Panc1 (cell line): ENCODE measurements around the gene KIF26B. TPM values are rescaled to one million over a fixed set of nuclear protein-coding genes. Genes with fewer than 3 reads are reported as not detected.

ENCODE experiments used
- ATAC-seq: fragments of 200-7000 bp; cut with Tn5 transposase; 2 replicates; pipeline ENCODE4 v1.9.1; 2020; ENCODE audit warnings: mild to moderate bottlenecking, moderate library complexity
- BruUV-seq: library from RNA; stranded (reverse); fragments of 400-500 nt; replicated peaks from 2 replicates; lab custom pipeline; 2021; lab: Mats Ljungman, UMichigan
- CTCF ChIA-PET: fragments of 300-600 bp; sonication (Branson Sonifier 250); formaldehyde crosslinking; loops from one replicate; lab custom pipeline; 2022; ENCODE audit warnings: antibody characterized with exemption; lab: Charles Lee
- POLR2A ChIA-PET: fragments of 300-600 bp; sonication (Branson Sonifier 250); formaldehyde crosslinking; loops from one replicate; lab custom pipeline; 2022; ENCODE audit warnings: antibody characterized with exemption; lab: Charles Lee
- DNase-seq: peaks from one replicate; pipeline ENCODE4 v3.0.0-alpha.2; 2010; ENCODE audit warnings: low read depth, low spot score
- H3K27ac ChIP-seq: 2 replicates; pipeline ENCODE4 v1.5.1; 2011; ENCODE audit warnings: mild to moderate bottlenecking, low read length, inconsistent platforms
- H3K27me3 ChIP-seq: fragments of 200-500 bp; sonication (Bioruptor generic); 2 replicates; pipeline ENCODE4 v1.6.0; 2014; ENCODE audit warnings: low read length, inconsistent platforms; ENCODE audit not compliant: control insufficient read depth, insufficient read depth
- H3K36me3 ChIP-seq: fragments of 200-500 bp; sonication (Bioruptor generic); 2 replicates; pipeline ENCODE4 v1.5.1; 2014; ENCODE audit warnings: inconsistent platforms, mild to moderate bottlenecking, low read length, moderate library complexity; ENCODE audit not compliant: control insufficient read depth, insufficient read depth
- H3K4me1 ChIP-seq: 2 replicates; pipeline ENCODE4 v1.5.1; 2011; ENCODE audit warnings: inconsistent platforms, mild to moderate bottlenecking, low read length, moderate library complexity; ENCODE audit not compliant: control insufficient read depth, insufficient read depth
- H3K4me3 ChIP-seq, 2 experiments: 2 replicates each; pipeline ENCODE4 v1.5.1; 2011 to 2012; ENCODE audit warnings: low read depth in 2 of 2, low read length in 2 of 2, mild to moderate bottlenecking in 2 of 2, inconsistent platforms in 1 of 2, moderate library complexity in 1 of 2
- H3K9me3 ChIP-seq: fragments of 200-500 bp; sonication (Bioruptor generic); 2 replicates; pipeline ENCODE4 v1.5.1; 2014; ENCODE audit warnings: low read depth, mild to moderate bottlenecking, inconsistent platforms, low read length, moderate library complexity; ENCODE audit not compliant: control insufficient read depth, insufficient read depth
- CTCF ChIP-seq: fragments of 450-650 bp; IDR thresholded peaks from 2 replicates; pipeline ENCODE4 v1.5.1; 2017; ENCODE audit warnings: mild to moderate bottlenecking
- POLR2AphosphoS5 ChIP-seq: IDR thresholded peaks from 2 replicates; pipeline ENCODE4 v1.6.1; 2012; ENCODE audit warnings: mild to moderate bottlenecking, low read depth, low read length, moderate library complexity
- REST ChIP-seq, 2 experiments: IDR thresholded peaks; 2 replicates each; pipeline ENCODE4 v1.6.1; 2011 to 2012; ENCODE audit warnings: low read depth in 2 of 2, control low read depth in 1 of 2, low read length in 1 of 2, mild to moderate bottlenecking in 1 of 2, moderate library complexity in 1 of 2; ENCODE audit not compliant: insufficient read depth in 1 of 2
- SIN3A ChIP-seq: IDR thresholded peaks from 2 replicates; pipeline ENCODE4 v1.6.1; 2012; ENCODE audit warnings: low read depth, mild to moderate bottlenecking, low read length, moderate library complexity, borderline replicate concordance; ENCODE audit not compliant: insufficient read depth
- TCF7L2 ChIP-seq: IDR thresholded peaks from 2 replicates; pipeline ENCODE4 v1.6.1; 2011; ENCODE audit warnings: mild to moderate bottlenecking, low read depth, low read length, inconsistent platforms
- in situ Hi-C: cut with HindIII; loops from 2 replicates; pipeline ENCODE4 v1.10.0; 2016; ENCODE audit warnings: low sequenced_read_pairs, low pct_unique_long_range_greater_than_20kb
- intact Hi-C: fragments of 100-400 bp; cut with micrococcal nuclease; formaldehyde crosslinking; loops from one replicate; pipeline ENCODE4 v1.10.0; 2022; ENCODE audit not compliant: unreplicated experiment
- total RNA-seq: library from RNA; stranded (reverse); gene quantifications from one replicate; pipeline ENCODE4 v1.2.1, GENCODE V29; 2021; ENCODE audit not compliant: unreplicated experiment

The KIF26B gene
- total RNA-seq, 1 experiment from 2014 or later: 0.33 TPM

- no TSS peak for BruUV-seq
- Histone ChIP-seq H3K27ac (no peak overlapping the region), H3K9me3 (no peaks in the 10 kb centered on the region), H3K4me3 (no peak overlapping the region), H3K27me3 (no peaks in the 10 kb centered on the region), H3K36me3 (no peaks in the 10 kb centered on the region), H3K4me1 (no peaks in the 10 kb centered on the region)
- intact Hi-C loops: no loop called here
- ATAC-seq (no peak), DNase-seq (no peak)
- in situ Hi-C loops: no loop called here
- TF ChIP-seq TCF7L2 (no peak), REST (IDR thresholded peaks at IDR 0.05; ENCODE audit: insufficient read depth in 1 of 2, low read depth in 2 of 2, low read length in 1 of 2) (no peak), CTCF (no peak), SIN3A (no peak), POLR2AphosphoS5 (no peak)
- ChIA-PET POLR2A (no interaction called here), CTCF (no interaction called here)
Measured at GRCh38 chr1:245118806-245119205, 36.0 kb upstream of the KIF26B start.

GRCh38 chr1:245121523-245121922 lies 33.3 kb upstream of the KIF26B start:
- Histone ChIP-seq H3K27ac (no peak overlapping the region), H3K9me3 (no peaks in the 10 kb centered on the region), H3K36me3 (no peaks in the 10 kb centered on the region), H3K4me3 (no peak overlapping the region), H3K27me3 (no peaks in the 10 kb centered on the region), H3K4me1 (no peaks in the 10 kb centered on the region)
- POLR2A ChIA-PET: interaction anchor here (0.6 kb wide), 1 partner anchor 15 kb away, joined by 3 read pairs; no protein-coding TSS in a partner anchor
- TF ChIP-seq SIN3A (no peak), TCF7L2 (no peak), CTCF (no peak), REST (IDR thresholded peaks at IDR 0.05; ENCODE audit: insufficient read depth in 1 of 2, low read depth in 2 of 2, low read length in 1 of 2) (no peak), POLR2AphosphoS5 (no peak)
- ATAC-seq (no peak), DNase-seq (no peak)
- BruUV-seq: no TSS peak
- in situ Hi-C loops (no loop called here), intact Hi-C loops (no loop called here)
- CTCF ChIA-PET: no interaction called here
